ENCODE measurements around the gene CCDC61.
A peak's percentile ranks its signal among the peaks of the same experiment; 100 is the strongest.

Gene CCDC61

GRCh38 chr19:45968626-45969025 lies 26.6 kb upstream of the CCDC61 start:
- TF ChIP-seq GATA1 (IDR thresholded peaks at IDR 0.05; ENCODE audit: low read depth, low read length) (no peak), POLR2A (IDR thresholded peaks at IDR 0.05; ENCODE audit: low read length) (no peak)
- no peak for DNase-seq

DNA sequence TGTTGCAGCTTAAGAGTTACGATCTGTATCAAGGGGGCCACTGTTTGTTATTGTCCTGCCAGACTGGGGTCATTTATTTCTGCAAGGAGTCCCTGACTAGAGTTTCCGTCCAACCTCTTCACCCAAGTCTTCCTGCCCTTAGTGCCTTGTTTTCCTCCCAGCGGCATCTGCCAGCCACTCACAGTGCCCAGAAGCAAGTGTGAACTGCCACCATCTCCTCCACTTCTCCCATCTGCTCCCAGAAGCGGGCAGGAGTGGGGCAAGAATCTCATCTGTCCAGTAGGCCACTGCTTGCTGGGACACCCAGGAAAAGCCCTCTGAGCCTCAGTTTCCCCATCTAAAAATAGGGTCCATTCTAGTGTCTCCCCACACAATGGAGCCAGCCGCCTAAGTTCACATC lies 25.6 kb upstream of the CCDC61 start:
- TF ChIP-seq GATA1 (IDR thresholded peaks at IDR 0.05; ENCODE audit: low read depth, low read length) = no peak
- TF ChIP-seq POLR2A (IDR thresholded peaks at IDR 0.05; ENCODE audit: low read length) = no peak
- no peak for DNase-seq

GRCh38 chr19:45971260-45971902 lies 23.9 kb upstream of the CCDC61 start:
- no peak for DNase-seq
- TF ChIP-seq POLR2A (IDR thresholded peaks at IDR 0.05; ENCODE audit: low read length) = no peak
- no peak for TF ChIP-seq GATA1 (IDR thresholded peaks at IDR 0.05; ENCODE audit: low read depth, low read length)

- no peak for DNase-seq
- TF ChIP-seq POLR2A (IDR thresholded peaks at IDR 0.05; ENCODE audit: low read length) (no peak), GATA1 (IDR thresholded peaks at IDR 0.05; ENCODE audit: low read depth, low read length) (no peak)
Observed at GRCh38 chr19:45972081-45972946, 23.0 kb upstream of the CCDC61 start.

DNA sequence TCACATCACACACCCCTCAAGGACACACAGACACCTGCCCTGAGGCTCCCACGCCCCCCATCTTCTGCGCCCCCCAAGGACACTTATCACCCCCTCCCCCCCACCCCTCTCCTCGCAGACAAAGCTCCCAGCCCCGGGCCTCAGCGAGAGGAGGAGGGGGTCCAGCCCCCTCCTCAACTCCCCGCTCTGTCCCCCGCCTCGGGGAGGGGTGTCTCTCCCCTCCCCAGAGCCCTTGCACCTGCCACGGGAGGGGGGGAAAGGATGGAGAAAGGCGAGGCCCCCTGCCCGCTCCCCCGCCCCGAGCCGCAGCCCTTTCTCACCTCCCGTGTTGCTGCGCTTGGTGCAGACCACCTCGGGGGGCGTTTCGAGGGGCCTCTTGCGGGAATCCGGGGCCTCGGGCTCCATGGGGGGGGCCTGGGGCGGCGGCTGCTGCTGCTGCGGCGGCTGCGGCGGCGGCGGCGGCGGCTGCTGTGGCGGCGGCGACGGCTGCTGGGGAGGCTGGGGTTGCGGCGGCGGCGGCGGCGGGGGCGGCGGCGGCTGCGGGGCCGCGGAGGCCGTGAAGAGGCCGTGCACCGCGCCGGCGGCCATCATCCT lies 22.2 kb upstream of the CCDC61 start:
- no peak for DNase-seq
- no peak for TF ChIP-seq GATA1 (IDR thresholded peaks at IDR 0.05; ENCODE audit: low read depth, low read length)
- TF ChIP-seq POLR2A (IDR thresholded peaks at IDR 0.05; ENCODE audit: low read length) = no peak

- TF ChIP-seq GATA1 (IDR thresholded peaks at IDR 0.05; ENCODE audit: low read depth, low read length) (no peak), POLR2A (IDR thresholded peaks at IDR 0.05; ENCODE audit: low read length) (no peak)
- peak; percentile 63 to 64 for DNase-seq
Observed at GRCh38 chr19:45973553-45974338, 21.5 kb upstream of the CCDC61 start, which contains the start of gene NOVA2. Gene NOVA2, minus strand, starts transcription at chr19:45973865. Its CDS starts 514 bp downstream, at chr19:45973351.

DNA sequence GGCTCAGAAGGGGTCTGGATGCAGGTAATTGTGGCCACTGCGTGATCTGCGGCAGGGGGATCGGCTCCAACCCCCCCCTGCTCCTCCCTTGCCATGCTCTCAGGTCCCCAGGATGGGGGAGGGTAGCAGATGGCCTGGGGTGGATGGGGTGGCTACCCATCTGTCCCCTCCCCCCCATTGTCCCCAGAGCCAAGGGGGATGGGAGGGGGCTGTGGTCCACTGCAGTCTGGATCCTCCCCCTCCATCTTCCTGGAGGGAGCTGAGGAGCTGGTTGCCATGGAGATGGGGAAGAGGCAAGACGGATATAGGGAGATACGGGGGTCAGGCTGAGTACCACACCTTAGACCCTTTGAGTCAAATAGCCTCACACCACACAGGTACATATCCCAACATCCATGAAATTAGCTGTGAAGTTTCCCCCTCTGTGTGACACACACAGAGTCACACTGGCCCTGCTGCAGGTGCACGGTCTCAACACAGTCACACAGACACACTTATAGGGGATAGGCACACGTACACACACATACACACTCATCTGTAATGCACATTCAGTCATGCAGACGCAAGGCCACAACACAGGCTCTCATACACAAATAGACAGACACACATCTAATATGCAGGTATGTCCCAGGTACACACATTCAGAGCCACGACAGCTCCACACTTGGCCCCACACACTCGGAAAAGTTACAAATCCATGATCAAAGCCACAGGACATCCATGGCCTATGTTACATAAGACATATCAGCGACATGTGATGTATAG lies 19.8 kb upstream of the CCDC61 start:
- TF ChIP-seq GATA1 (IDR thresholded peaks at IDR 0.05; ENCODE audit: low read depth, low read length) (no peak), POLR2A (IDR thresholded peaks at IDR 0.05; ENCODE audit: low read length) (no peak)
- no peak for DNase-seq

DNA sequence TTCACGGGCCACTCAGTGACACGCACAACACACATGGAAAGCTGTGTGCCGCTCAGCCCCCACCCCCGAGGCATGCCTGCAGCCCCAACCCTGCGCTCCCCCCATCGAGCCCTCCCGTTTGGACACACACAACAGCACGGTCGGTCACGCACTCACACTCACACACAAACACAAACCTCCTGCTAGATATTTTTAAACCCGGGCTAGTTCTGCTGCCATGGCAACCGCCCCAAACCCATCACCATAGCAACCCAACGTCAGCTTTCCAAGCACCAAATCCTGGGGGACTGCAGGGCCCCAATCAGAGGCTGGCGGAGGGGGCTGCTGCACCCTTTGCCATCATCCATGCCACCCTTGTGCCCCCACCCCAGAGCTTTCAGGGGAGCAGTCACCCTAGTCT lies 19.1 kb upstream of the CCDC61 start:
- peak in 1 of 2 experiments; percentile 10 for DNase-seq
- TF ChIP-seq GATA1 (IDR thresholded peaks at IDR 0.05; ENCODE audit: low read depth, low read length) = no peak
- TF ChIP-seq POLR2A (IDR thresholded peaks at IDR 0.05; ENCODE audit: low read length) = no peak

GRCh38 chr19:45978156-45978555 lies 17.1 kb upstream of the CCDC61 start:
- no peak for TF ChIP-seq POLR2A (IDR thresholded peaks at IDR 0.05; ENCODE audit: low read length)
- no peak for TF ChIP-seq GATA1 (IDR thresholded peaks at IDR 0.05; ENCODE audit: low read depth, low read length)
- no peak for DNase-seq

DNA sequence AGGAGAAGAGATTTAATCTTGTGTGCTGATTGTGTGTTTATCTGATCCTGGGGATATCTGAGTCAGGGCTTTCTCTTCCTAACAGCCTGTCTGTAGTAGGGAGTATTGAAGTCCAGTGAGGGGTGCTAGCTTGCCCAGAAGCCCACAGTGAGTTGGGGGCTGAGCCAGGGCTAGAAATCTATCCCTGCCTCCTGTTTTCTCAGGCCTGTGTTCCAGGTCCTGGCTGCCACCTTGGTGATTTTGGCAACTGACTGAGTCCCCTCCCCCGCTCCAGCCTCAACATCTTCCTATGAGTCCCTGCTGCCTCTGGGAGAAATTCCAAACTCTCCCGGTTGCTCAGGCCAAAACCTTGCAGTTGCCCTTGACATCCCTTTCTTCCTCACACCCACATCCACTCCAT lies 13.9 kb upstream of the CCDC61 start:
- TF ChIP-seq GATA1 (IDR thresholded peaks at IDR 0.05; ENCODE audit: low read depth, low read length) = no peak
- no peak for TF ChIP-seq POLR2A (IDR thresholded peaks at IDR 0.05; ENCODE audit: low read length)

GRCh38 chr19:45985321-45985720 lies 9.9 kb upstream of the CCDC61 start:
- TF ChIP-seq GATA1 (IDR thresholded peaks at IDR 0.05; ENCODE audit: low read depth, low read length) (no peak), POLR2A (IDR thresholded peaks at IDR 0.05; ENCODE audit: low read length) (no peak)

More for the DNA sequence above, 13.9 kb upstream of the CCDC61 start:
- no peak for DNase-seq

GRCh38 chr19:45990113-45990728 lies 5.0 kb upstream of the CCDC61 start:
- no peak for TF ChIP-seq GATA1 (IDR thresholded peaks at IDR 0.05; ENCODE audit: low read depth, low read length)
- no peak for TF ChIP-seq POLR2A (IDR thresholded peaks at IDR 0.05; ENCODE audit: low read length)
- DNase-seq = no peak

More at GRCh38 chr19:45985321-45985720, 9.9 kb upstream of the CCDC61 start:
- no peak for DNase-seq
